BJ (cell line): ENCODE data around the gene KRT33B. TPM values are rescaled to one million over a fixed set of nuclear protein-coding genes. Genes with fewer than 3 reads are reported as not detected.

Experiments used
- CTCF ChIA-PET: fragments of 350-600 bp; formaldehyde crosslinking; extraction: SDS; loops from one replicate; lab custom pipeline; 2021; ENCODE audit warnings: antibody characterized with exemption, inconsistent platforms; lab: Yijun Ruan, JAX
- POLR2A ChIA-PET: fragments of 300-600 bp; sonication (Branson Sonifier 250); formaldehyde crosslinking; extraction: SDS; loops from one replicate; lab custom pipeline; 2021; ENCODE audit warnings: antibody characterized with exemption; lab: Charles Lee
- DNase-seq: peaks from one replicate; pipeline ENCODE4 v3.0.0-alpha.2; 2011; ENCODE audit warnings: low read depth
- H3K27me3 ChIP-seq: 2 replicates; pipeline ENCODE4 v1.6.0; 2011; ENCODE audit warnings: low read length; ENCODE audit not compliant: control insufficient read depth, insufficient read depth
- H3K36me3 ChIP-seq: 2 replicates; pipeline ENCODE4 v1.5.1; 2011; ENCODE audit warnings: low read length; ENCODE audit not compliant: control insufficient read depth, insufficient read depth
- H3K4me3 ChIP-seq: 2 replicates; pipeline ENCODE4 v1.5.1; 2011; ENCODE audit warnings: low read depth, mild to moderate bottlenecking, control low read depth, low read length
- CTCF ChIP-seq: IDR thresholded peaks from 2 replicates; pipeline ENCODE4 v1.5.1; 2011; ENCODE audit warnings: low read depth, mild to moderate bottlenecking, control low read depth, inconsistent platforms, low read length, moderate library complexity; ENCODE audit not compliant: insufficient read depth
- polyA plus RNA-seq: library from polyadenylated mRNA; depleted of rRNA; stranded (reverse); fragments of >200 nt; gene quantifications from 2 replicates; pipeline ENCODE4 v1.2.3, GENCODE V29; 2011

The KRT33B gene
- polyA plus RNA-seq, 1 experiment = 1.8 TPM

GRCh38 chr17:41322903-41323895 is 46.4 kb downstream of the KRT33B start:
- no peak for TF ChIP-seq CTCF
- H3K36me3 ChIP-seq = no peaks in the 10 kb centered on the region
- H3K4me3 ChIP-seq = no peak overlapping the region
- CTCF ChIA-PET = interaction anchor here (0.7 to 4.1 kb wide), 42 partner anchors 9 to 517 kb away, joined by 3 to 28 read pairs (median 4); partner anchors contain the start of gene KRTAP16-1
- POLR2A ChIA-PET = interaction anchor here (1.0 kb wide), 1 partner anchor 264 kb away, joined by 4 read pairs; no protein-coding TSS in a partner anchor
- no peaks in the 10 kb centered on the region for H3K27me3 ChIP-seq
- DNase-seq = no peak

GRCh38 chr17:41322094-41322902 is 47.3 kb downstream of the KRT33B start:
- H3K36me3 ChIP-seq = no peaks in the 10 kb centered on the region
- no peak overlapping the region for H3K4me3 ChIP-seq
- POLR2A ChIA-PET = interaction anchor here (1.0 kb wide), 1 partner anchor 263 kb away, joined by 4 read pairs; no protein-coding TSS in a partner anchor
- peak; percentile 91 for TF ChIP-seq CTCF
- peak; percentile 38 for DNase-seq
- H3K27me3 ChIP-seq = no peaks in the 10 kb centered on the region
- CTCF ChIA-PET = interaction anchor here (0.6 to 4.1 kb wide), 50 partner anchors 9 to 516 kb away, joined by 3 to 28 read pairs (median 4); partner anchors contain the start of gene KRTAP16-1

GRCh38 chr17:41318231-41318630 is 51.4 kb downstream of the KRT33B start:
- no peak for TF ChIP-seq CTCF
- CTCF ChIA-PET = no interaction called here
- DNase-seq = no peak
- Histone ChIP-seq H3K27me3 (no peaks in the 10 kb centered on the region), H3K4me3 (no peak overlapping the region), H3K36me3 (no peaks in the 10 kb centered on the region)
- POLR2A ChIA-PET = no interaction called here

GRCh38 chr17:41315814-41316445 is 53.7 kb downstream of the KRT33B start:
- DNase-seq = no peak
- ChIA-PET POLR2A (no interaction called here), CTCF (interaction anchor here (1.0 to 2.4 kb wide), 2 partner anchors 13 to 351 kb away, joined by 3 to 9 read pairs; no protein-coding TSS in a partner anchor)
- no peaks in the 10 kb centered on the region for H3K36me3 ChIP-seq
- H3K4me3 ChIP-seq = no peak overlapping the region
- no peaks in the 10 kb centered on the region for H3K27me3 ChIP-seq
- TF ChIP-seq CTCF = no peak
